ENCODE data around the gene GLOD4.

GLOD4 gene

DNA sequence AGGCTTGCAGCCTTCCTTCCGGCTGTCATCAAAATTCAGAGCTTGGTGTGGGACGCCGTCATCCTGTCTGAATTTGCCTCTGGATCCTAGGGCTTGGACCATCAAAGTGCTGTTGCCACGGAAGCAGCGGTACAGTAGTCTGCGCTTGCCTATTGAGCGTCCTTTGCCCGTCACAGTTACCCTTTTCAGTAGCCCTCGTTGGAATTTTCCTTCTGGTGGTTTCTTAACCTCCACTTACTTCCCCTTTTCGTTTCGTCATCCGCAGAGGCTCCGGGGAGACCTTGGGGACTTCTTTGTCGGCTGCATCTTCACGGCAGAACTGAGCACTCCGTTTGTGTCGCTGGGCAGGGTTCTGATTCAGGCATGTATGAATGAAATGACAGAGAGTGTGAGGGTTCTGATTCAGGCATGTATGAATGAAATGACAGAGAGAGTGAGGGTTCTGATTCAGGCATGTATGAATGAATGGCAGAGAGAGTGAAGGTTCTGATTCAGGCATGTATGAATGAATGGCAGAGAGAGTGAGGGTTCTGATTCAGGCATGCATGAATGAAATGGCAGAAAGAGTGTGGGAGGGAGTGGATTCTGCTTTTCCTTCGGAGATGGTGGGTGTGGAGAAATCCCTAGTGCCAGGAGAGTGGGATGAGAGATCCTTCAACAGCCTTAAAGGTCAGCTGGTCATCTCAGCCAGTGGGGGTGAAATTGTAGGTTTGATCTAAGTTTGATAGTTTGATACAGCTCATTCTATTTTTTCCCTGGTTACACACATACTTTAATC, 41.7 kb downstream of the GLOD4 start:
- no peak for DNase-seq (ENCODE audit: low spot score)

DNA sequence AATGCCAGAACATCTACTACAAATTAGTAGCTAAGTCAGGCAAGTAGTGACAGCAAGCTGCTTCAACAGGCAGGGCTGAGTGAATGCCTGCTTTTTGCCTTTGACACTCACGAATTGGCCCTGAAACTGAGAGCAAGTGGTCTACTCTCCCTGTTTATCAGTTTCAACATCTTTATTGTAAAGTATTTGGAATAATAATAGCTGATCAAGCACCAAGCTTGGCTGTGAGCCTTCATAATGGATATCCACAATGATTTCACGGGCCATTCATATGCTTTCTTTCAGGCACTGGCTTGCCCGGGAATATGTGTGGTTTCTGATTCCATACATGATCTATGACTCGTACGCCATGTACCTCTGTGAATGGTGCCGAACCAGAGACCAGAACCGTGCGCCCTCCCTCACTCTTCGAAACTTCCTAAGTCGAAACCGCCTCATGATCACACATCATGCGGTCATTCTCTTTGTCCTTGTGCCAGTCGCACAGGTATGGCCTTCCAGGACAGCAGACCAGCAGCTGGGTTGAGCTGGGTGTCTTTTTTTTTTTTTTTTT, 44.4 kb downstream of the GLOD4 start:
- no peak for DNase-seq (ENCODE audit: low spot score)

DNA sequence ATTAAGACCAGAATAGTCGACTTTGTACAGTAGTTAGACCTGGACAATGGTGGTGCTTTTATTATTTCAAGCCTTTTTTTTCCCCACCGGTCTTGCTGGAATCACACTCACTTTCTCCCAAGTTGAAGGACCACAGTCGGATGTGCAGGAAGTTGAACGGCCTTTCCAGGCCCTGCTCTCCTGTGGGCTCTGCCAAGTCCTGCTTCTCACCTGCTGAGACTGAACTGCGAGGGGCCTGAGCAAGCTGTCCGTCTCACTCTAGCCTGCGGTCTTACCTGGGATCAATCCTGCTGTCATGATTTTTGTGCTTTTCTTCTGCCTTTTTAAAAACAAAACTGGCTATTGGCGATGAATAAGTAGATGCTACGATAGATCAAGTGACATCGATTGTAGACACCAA, 48.3 kb downstream of the GLOD4 start:
- DNase-seq (ENCODE audit: low spot score), result no peak

DNA sequence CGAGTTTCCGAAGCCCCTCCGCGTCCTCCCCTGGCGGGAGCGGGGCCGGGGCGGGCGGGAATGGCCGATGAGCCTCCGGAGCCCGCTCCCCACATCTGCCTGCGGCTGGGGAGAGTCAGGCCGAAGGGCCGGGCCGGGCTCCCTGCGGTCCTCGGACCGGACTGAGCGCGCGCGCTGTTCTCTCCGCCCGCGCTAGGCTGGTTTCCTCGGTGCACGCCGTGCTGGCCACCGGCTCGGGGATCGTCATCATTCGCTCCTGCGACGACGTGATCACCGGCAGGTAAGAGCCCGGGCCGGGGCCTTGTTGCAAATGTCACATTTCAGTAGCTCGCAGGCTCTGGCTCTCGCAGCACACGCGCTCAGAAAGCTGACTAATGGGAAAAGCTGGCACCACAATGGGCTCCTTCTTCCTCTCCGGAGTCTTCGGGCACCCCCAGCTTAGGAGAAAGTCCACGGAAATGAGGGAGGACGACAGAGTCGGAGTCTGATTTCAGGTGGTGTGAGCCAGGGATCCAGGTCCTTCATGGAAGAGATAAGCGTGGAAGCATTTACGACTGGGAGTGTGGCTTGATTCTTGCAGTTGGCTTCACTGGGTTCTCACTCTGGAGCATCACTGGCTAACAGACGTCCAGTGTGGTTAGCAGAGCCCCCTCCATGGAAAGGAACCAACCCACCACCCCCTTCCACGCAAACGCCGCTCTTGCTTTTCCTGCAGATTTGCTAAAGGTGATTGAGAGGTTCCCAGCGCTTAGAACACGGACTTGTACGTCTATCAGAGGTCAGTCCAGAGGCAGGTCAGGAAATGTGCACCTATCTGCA, 49.0 kb downstream of the GLOD4 start:
- DNase-seq (ENCODE audit: low spot score), result peak; percentile 65

DNA sequence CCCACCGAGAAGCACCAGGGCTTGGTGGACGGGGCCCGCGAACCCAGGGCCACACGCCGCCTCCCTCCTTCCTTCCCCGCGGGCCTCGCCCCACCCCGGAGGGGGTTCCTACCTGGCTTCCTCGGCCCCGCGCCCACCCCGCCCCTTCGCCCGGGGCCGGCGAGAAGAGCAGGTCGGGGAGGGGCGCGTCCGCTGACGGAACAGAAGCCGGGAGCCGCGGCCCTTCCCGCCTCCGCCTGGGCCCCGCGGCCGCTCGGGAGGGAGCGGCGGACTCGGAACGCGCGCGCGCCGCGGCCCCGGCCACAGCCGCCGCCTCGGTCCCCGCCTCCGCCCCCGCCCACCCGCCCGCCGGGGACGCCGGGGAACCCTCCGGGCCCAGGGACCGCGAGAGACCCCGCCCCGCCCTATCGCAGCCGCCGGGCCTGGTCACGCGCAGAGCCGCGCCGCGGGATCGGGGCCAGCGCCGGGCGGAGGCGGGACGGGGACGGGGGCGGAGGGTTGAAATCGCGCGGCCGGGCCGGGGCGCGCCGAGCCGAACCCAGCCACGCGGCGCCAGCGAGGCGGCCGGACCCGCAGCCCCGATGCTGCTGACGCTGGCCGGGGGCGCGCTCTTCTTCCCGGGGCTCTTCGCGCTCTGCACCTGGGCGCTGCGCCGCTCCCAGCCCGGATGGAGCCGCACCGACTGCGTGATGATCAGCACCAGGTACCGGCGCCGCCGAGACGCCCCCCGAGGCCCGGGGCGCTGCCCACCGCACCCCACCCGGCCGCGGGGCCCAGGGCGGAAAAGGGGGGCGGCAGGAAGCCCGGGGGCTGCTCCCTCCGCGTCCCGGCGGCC, 49.8 kb downstream of the GLOD4 start, which contains the start of gene TLCD3A:
Gene TLCD3A, plus strand, starts transcription at position 530 of the 835 bp plus-strand sequence. Its CDS starts 52 bp downstream, at position 582.
- peak; percentile 92 for DNase-seq (ENCODE audit: low spot score)

- DNase-seq (ENCODE audit: low spot score), result no peak
These were observed 50.4 kb downstream of the GLOD4 start for GRCh38 chr17:731644-732066.

DNA sequence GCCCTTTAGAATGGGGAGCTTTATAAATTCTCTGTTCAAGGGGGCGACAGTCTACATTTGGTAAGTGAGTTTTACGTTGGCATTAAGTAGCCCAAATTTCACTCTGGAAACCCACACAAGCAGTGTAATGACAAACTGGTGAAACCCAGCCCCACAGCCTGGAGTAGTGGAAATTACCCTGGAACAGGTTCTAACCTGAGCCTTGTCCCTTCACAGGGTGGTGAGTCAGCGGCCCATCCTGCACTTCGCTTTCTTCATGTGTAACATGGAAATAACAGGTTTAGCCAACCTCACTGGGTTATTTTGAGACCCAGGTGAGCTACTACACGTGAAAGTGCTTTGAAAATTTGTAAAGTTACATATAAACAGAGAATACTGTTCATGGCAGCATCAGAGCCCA, 53.2 kb downstream of the GLOD4 start:
- no peak for DNase-seq (ENCODE audit: low spot score)

- DNase-seq (ENCODE audit: low spot score), result peak; percentile 43
These were observed 55.7 kb downstream of the GLOD4 start for GRCh38 chr17:726271-726919.

GRCh38 chr17:725746-726145, 56.3 kb downstream of the GLOD4 start:
- no peak for DNase-seq (ENCODE audit: low spot score)

GRCh38 chr17:725084-725483, 57.0 kb downstream of the GLOD4 start:
- DNase-seq (ENCODE audit: low spot score), result no peak

- DNase-seq (ENCODE audit: low spot score), result no peak
These were observed 60.5 kb downstream of the GLOD4 start for GRCh38 chr17:721540-721937.

DNA sequence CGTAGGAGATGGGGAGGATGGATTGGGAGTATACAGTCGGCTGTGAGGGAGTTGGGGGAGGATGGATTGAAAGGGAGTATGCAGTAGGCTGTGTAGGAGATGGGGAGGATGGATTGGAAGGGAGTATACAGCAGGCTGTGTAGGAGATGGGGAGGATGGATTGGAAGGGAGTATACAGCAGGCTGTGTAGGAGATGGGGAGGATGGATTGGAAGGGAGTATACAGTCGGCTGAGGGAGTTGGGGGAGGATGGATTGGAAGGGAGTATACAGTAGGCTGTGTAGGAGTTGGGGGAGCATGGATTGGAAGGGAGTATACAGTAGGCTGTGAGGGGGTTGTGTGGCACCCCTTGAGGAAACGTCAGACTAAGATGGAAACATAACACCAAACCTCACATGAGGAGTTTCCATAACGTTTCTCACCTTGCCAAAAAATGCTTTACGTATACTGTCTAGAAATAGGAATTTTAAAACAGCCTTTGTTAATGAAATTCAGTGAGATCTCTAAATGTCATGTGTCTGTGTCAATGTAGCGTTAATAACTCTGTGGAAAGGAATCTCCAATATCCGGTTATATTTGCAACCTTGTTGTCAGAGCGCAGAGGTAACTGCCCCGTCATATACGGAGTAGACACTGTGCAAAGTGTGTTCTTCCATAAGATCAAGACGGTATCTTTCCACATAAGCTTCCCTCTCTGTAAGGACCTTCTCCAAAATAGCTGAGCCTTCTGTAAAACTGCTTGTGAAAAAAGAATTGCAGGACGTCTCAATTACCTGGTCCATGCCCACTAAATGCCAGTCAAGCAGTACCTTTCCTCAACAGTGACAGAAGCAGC, 61.2 kb downstream of the GLOD4 start:
- DNase-seq (ENCODE audit: low spot score), result no peak

DNA sequence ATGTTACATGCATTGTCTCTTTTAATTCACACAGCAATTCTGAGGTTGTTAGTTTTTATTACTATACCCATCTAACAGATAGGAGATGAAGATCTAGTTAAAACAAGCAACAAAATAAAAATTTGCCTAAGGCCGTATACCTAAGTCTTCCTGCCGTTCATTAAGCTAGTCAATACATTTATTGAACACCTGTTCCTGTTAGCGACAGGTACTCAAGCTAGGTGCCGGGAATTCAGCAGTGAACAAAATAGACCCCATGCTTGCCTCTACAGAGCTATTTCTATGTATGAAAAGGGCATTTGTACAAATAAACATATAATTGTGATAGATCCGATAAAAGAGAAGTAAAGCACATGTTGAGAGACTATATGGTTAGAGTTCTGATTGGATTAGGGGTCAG, 64.0 kb downstream of the GLOD4 start:
- DNase-seq (ENCODE audit: low spot score), result no peak

Measured in iPS-NIHi11 (cell line).